HL-60/S4 treated with retinoic acid at 250 ng/mL for 4 days and 3 days (cell line): ENCODE data around the gene CKS1B.
"Not testable (repeated sequence)": the region's sequence is repeated elsewhere in the genome, so short reads cannot be mapped to it uniquely, and the experiment has no call there.

ENCODE experiments used
- in situ Hi-C: fragments of 300-500 bp; cut with MboI; formaldehyde crosslinking; loops from 2 replicates; pipeline ENCODE4 v1.7.0; 2022; ENCODE audit warnings: low sequenced_read_pairs

Gene CKS1B

GRCh38 chr1:154983776-154984466, 9.4 kb downstream of the CKS1B start:
- in situ Hi-C loops = no loop called here

- in situ Hi-C loops = not testable (repeated sequence)
These were observed 12.3 kb downstream of the CKS1B start for GRCh38 chr1:154986736-154987135.

GRCh38 chr1:154987326-154987725, 12.8 kb downstream of the CKS1B start:
- in situ Hi-C loops = no loop called here

GRCh38 chr1:154988058-154988954, 13.8 kb downstream of the CKS1B start:
- in situ Hi-C loops = no loop called here

GRCh38 chr1:154989195-154989860, 14.8 kb downstream of the CKS1B start:
- in situ Hi-C loops = no loop called here

- in situ Hi-C loops = no loop called here
These were observed 15.8 kb downstream of the CKS1B start for GRCh38 chr1:154990276-154990675.

GRCh38 chr1:154992721-154993571, 18.5 kb downstream of the CKS1B start:
- in situ Hi-C loops = no loop called here

- in situ Hi-C loops = no loop called here
These were observed 19.2 kb downstream of the CKS1B start, which contains the start of gene LENEP for GRCh38 chr1:154993572-154994268. Gene LENEP (plus strand): TSS chr1:154993586. CDS start chr1:154993608, 22 bp downstream.

GRCh38 chr1:154994269-154994587, 19.7 kb downstream of the CKS1B start:
- in situ Hi-C loops = no loop called here

GRCh38 chr1:154994591-154994990, 20.1 kb downstream of the CKS1B start:
- in situ Hi-C loops = no loop called here

GRCh38 chr1:154995301-154995983, 21.0 kb downstream of the CKS1B start:
- in situ Hi-C loops = not testable (repeated sequence)

- in situ Hi-C loops = no loop called here
These were observed 22.7 kb downstream of the CKS1B start for GRCh38 chr1:154996966-154997701.

- in situ Hi-C loops = no loop called here
These were observed 23.8 kb downstream of the CKS1B start for GRCh38 chr1:154998201-154998780.

- in situ Hi-C loops = no loop called here
These were observed 24.5 kb downstream of the CKS1B start for GRCh38 chr1:154998818-154999570.

GRCh38 chr1:154999571-155000410, 25.3 kb downstream of the CKS1B start:
- in situ Hi-C loops = no loop called here

GRCh38 chr1:155000411-155000725, 25.9 kb downstream of the CKS1B start:
- in situ Hi-C loops = no loop called here
